IMR-90 (cell line): Measurements from ENCODE around the gene SPEG.

Experiments
- BHLHE40 ChIP-seq: fragments of 150-350 bp; IDR thresholded peaks from 2 replicates; pipeline ENCODE4 v1.6.1; 2016; ENCODE audit warnings: mild to moderate bottlenecking, low read depth, low read length
- CEBPB ChIP-seq: IDR thresholded peaks from 2 replicates; pipeline ENCODE4 v1.6.1; 2012; ENCODE audit warnings: low read depth, low read length, improper control_type of control experiment
- FOS ChIP-seq: fragments of 150-350 bp; IDR thresholded peaks from 2 replicates; pipeline ENCODE4 v1.6.1; 2016; ENCODE audit warnings: low read depth, low read length
- MAFK ChIP-seq: IDR thresholded peaks from 2 replicates; pipeline ENCODE4 v1.6.1; 2012; ENCODE audit warnings: low read depth, low read length, improper control_type of control experiment
- POLR2A ChIP-seq: IDR thresholded peaks from 2 replicates; pipeline ENCODE4 v1.6.1; 2012; ENCODE audit warnings: mild to moderate bottlenecking, low read depth, low read length
- RAD21 ChIP-seq: IDR thresholded peaks from 2 replicates; pipeline ENCODE4 v1.6.1; 2012; ENCODE audit warnings: low read length, improper control_type of control experiment
- SMC3 ChIP-seq: fragments of 150-350 bp; IDR thresholded peaks from 2 replicates; pipeline ENCODE4 v1.6.1; 2016; ENCODE audit warnings: low read depth, mild to moderate bottlenecking, antibody characterized with exemption, low read length, moderate library complexity
- TF ChIP-seq, protein P1 (sequence below): conservative IDR thresholded peaks from 2 replicates; pipeline ENCODE4 v1.5.1; 2012; ENCODE audit warnings: mild to moderate bottlenecking, low read depth, low read length, improper control_type of control experiment
- TF ChIP-seq, protein P2 (sequence below): fragments of 150-350 bp; IDR thresholded peaks from 2 replicates; pipeline ENCODE4 v1.6.1; 2016; ENCODE audit warnings: low read depth, mild to moderate bottlenecking, low read length, moderate library complexity, borderline replicate concordance
- TF ChIP-seq, protein P3 (sequence below): fragments of 150-350 bp; IDR thresholded peaks from 2 replicates; pipeline ENCODE4 v1.6.1; 2017; ENCODE audit warnings: mild to moderate bottlenecking, antibody characterized with exemption, low read length, low read depth

DNA sequence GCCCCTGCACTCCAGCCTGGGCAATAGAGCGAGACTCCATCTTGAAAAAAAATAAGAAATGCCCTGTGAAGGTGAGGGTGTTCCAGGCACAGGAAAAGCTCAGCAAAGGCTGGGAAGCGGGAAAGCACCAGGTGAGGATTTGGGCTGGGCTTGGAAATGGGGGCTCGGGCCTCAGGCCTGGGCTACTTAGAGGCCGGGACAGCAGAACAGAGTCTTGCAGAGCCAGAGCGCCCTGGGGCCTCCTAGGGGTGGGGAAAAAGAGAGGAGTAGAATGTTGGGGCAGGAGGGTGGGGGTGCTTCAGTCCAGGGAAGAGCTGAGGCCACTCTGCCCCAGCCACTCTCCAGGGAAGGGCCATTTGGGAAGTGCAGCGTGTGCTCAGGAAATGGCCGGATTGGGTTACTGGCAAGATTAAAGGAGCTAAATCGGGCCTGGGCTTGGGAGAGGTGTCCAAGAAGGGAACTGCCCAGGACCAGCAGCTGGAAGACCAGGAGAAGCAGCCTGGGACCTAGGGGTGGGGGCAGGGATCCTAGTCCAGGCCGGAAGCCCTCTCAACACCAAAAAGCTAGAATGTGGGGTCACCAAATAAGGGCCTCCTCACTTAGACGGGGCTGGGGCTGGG, 30.2 kb upstream of the SPEG start:
- TF ChIP-seq, protein P1, sequence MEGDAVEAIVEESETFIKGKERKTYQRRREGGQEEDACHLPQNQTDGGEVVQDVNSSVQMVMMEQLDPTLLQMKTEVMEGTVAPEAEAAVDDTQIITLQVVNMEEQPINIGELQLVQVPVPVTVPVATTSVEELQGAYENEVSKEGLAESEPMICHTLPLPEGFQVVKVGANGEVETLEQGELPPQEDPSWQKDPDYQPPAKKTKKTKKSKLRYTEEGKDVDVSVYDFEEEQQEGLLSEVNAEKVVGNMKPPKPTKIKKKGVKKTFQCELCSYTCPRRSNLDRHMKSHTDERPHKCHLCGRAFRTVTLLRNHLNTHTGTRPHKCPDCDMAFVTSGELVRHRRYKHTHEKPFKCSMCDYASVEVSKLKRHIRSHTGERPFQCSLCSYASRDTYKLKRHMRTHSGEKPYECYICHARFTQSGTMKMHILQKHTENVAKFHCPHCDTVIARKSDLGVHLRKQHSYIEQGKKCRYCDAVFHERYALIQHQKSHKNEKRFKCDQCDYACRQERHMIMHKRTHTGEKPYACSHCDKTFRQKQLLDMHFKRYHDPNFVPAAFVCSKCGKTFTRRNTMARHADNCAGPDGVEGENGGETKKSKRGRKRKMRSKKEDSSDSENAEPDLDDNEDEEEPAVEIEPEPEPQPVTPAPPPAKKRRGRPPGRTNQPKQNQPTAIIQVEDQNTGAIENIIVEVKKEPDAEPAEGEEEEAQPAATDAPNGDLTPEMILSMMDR, result no peak
- TF ChIP-seq BHLHE40 (no peak), SMC3 (no peak), POLR2A (no peak), MAFK (no peak), FOS (no peak), RAD21 (no peak), CEBPB (no peak)
- TF ChIP-seq, protein P2, sequence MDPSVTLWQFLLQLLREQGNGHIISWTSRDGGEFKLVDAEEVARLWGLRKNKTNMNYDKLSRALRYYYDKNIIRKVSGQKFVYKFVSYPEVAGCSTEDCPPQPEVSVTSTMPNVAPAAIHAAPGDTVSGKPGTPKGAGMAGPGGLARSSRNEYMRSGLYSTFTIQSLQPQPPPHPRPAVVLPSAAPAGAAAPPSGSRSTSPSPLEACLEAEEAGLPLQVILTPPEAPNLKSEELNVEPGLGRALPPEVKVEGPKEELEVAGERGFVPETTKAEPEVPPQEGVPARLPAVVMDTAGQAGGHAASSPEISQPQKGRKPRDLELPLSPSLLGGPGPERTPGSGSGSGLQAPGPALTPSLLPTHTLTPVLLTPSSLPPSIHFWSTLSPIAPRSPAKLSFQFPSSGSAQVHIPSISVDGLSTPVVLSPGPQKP, result no peak
- TF ChIP-seq, protein P3, sequence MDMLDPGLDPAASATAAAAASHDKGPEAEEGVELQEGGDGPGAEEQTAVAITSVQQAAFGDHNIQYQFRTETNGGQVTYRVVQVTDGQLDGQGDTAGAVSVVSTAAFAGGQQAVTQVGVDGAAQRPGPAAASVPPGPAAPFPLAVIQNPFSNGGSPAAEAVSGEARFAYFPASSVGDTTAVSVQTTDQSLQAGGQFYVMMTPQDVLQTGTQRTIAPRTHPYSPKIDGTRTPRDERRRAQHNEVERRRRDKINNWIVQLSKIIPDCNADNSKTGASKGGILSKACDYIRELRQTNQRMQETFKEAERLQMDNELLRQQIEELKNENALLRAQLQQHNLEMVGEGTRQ, result no peak
